ENCODE measurements around the gene TMEM248. TPM values are rescaled to one million over a fixed set of nuclear protein-coding genes. Genes with fewer than 3 reads are reported as not detected.
"Not testable (repeated sequence)": the region's sequence is repeated elsewhere in the genome, so short reads cannot be mapped to it uniquely, and the experiment has no call there.

The TMEM248 gene
- total and polyA plus RNA-seq, 2 of the 13 experiments (the other 11 are each of a cell fraction or from before 2014, with no cell fraction given), result 54.3 to 109 TPM

GRCh38 chr7:66995050-66995776, 74.2 kb downstream of the TMEM248 start, which contains the start of gene SBDS (continued):
- TF ChIP-seq, protein P1, sequence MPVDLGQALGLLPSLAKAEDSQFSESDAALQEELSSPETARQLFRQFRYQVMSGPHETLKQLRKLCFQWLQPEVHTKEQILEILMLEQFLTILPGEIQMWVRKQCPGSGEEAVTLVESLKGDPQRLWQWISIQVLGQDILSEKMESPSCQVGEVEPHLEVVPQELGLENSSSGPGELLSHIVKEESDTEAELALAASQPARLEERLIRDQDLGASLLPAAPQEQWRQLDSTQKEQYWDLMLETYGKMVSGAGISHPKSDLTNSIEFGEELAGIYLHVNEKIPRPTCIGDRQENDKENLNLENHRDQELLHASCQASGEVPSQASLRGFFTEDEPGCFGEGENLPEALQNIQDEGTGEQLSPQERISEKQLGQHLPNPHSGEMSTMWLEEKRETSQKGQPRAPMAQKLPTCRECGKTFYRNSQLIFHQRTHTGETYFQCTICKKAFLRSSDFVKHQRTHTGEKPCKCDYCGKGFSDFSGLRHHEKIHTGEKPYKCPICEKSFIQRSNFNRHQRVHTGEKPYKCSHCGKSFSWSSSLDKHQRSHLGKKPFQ (CRISPR knock-in tag; IDR thresholded peaks at IDR 0.05; ENCODE audit: insufficient replicate concordance), result peak; percentile 18
- TF ChIP-seq, protein P2, sequence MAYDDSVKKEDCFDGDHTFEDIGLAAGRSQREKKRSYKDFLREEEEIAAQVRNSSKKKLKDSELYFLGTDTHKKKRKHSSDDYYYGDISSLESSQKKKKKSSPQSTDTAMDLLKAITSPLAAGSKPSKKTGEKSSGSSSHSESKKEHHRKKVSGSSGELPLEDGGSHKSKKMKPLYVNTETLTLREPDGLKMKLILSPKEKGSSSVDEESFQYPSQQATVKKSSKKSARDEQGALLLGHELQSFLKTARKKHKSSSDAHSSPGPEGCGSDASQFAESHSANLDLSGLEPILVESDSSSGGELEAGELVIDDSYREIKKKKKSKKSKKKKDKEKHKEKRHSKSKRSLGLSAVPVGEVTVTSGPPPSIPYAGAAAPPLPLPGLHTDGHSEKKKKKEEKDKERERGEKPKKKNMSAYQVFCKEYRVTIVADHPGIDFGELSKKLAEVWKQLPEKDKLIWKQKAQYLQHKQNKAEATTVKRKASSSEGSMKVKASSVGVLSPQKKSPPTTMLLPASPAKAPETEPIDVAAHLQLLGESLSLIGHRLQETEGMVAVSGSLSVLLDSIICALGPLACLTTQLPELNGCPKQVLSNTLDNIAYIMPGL (CRISPR knock-in tag; IDR thresholded peaks at IDR 0.05; ENCODE audit: borderline replicate concordance in 1 of 2, low read depth in 1 of 2), result peak; percentile 61 to 90; a peak in 3 of 4 replicates
- 0 out of 2 replicates have a peak, but pooled peaks have one; percentile 73 for TF ChIP-seq MED13 (CRISPR knock-in tag; IDR thresholded peaks at IDR 0.05)
- not testable (repeated sequence) for TF ChIP-seq SOX13 (IDR thresholded peaks at IDR 0.05)
- TF ChIP-seq SOX13 (CRISPR knock-in tag; conservative IDR thresholded peaks at IDR 0.05 in 1 of 2, IDR thresholded peaks at IDR 0.05 in 1 of 2), result peak in 1 of 2 experiments; percentile 21; a peak in 2 of 4 replicates
- TF ChIP-seq ZBTB2 (CRISPR knock-in tag; IDR thresholded peaks at IDR 0.05; ENCODE audit: low read depth), result 0 out of 2 replicates have a peak, but pooled peaks have one; percentile 34
- TF ChIP-seq STAG1 (CRISPR knock-in tag; IDR thresholded peaks at IDR 0.05), result peak; percentile 24
- TF ChIP-seq, protein P3, sequence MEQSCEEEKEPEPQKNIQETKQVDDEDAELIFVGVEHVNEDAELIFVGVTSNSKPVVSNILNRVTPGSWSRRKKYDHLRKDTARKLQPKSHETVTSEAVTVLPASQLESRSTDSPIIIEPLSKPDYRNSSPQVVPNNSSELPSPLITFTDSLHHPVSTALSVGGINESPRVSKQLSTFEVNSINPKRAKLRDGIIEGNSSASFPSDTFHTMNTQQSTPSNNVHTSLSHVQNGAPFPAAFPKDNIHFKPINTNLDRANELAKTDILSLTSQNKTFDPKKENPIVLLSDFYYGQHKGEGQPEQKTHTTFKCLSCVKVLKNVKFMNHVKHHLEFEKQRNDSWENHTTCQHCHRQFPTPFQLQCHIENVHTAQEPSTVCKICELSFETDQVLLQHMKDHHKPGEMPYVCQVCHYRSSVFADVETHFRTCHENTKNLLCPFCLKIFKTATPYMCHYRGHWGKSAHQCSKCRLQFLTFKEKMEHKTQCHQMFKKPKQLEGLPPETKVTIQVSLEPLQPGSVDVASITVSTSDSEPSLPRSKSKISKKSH (CRISPR knock-in tag; IDR thresholded peaks at IDR 0.05; ENCODE audit: borderline replicate concordance), result peak; percentile 82; the same call in 1 of the 2 replicates
- peak; percentile 89 for TF ChIP-seq GABPB1 (CRISPR knock-in tag; IDR thresholded peaks at IDR 0.05)
- peak; percentile 75; the same call in 1 of the 2 replicates for TF ChIP-seq ZSCAN31 (CRISPR knock-in tag; IDR thresholded peaks at IDR 0.05; ENCODE audit: low read depth)
- 0 out of 2 replicates have a peak, but pooled peaks have one; percentile 67 for TF ChIP-seq TOPORS (CRISPR knock-in tag; IDR thresholded peaks at IDR 0.05)
- peak; percentile 33; the same call in 1 of the 2 replicates for TF ChIP-seq BCL6 (CRISPR knock-in tag; IDR thresholded peaks at IDR 0.05)
- TF ChIP-seq SIN3B (IDR thresholded peaks at IDR 0.05; ENCODE audit: low read length), result peak; percentile 81
- peak; percentile 78 for TF ChIP-seq MYC (CRISPR knock-in tag; IDR thresholded peaks at IDR 0.05; ENCODE audit: borderline replicate concordance)
- TF ChIP-seq NR2C2 (CRISPR knock-in tag; IDR thresholded peaks at IDR 0.05; ENCODE audit: borderline replicate concordance), result peak; percentile 17; the same call in 1 of the 2 replicates
- peak; percentile 70; the same call in 1 of the 2 replicates for TF ChIP-seq HOXA5 (CRISPR knock-in tag; IDR thresholded peaks at IDR 0.05)
- peak; percentile 45; the same call in 1 of the 2 replicates for TF ChIP-seq FOSL2 (CRISPR knock-in tag; IDR thresholded peaks at IDR 0.05)
- TF ChIP-seq YY1 (IDR thresholded peaks at IDR 0.05; ENCODE audit: insufficient read depth, insufficient replicate concordance, low read depth, low read length), result peak; percentile 66
- TF ChIP-seq FOXK1 (CRISPR knock-in tag; IDR thresholded peaks at IDR 0.05; ENCODE audit: borderline replicate concordance, low read depth), result peak; percentile 96
- TF ChIP-seq NFYC (CRISPR knock-in tag; IDR thresholded peaks at IDR 0.05), result peak; percentile 81
